ENCODE measurements around the gene FLOT1. TPM values are rescaled to one million over a fixed set of nuclear protein-coding genes. Genes with fewer than 3 reads are reported as not detected.

The FLOT1 gene
- total and polyA plus RNA-seq, 9 of the 15 experiments (the other 6 are each of a cell fraction or from before 2014, with no cell fraction given) = 11.7 to 149 (median 118) TPM

DNA sequence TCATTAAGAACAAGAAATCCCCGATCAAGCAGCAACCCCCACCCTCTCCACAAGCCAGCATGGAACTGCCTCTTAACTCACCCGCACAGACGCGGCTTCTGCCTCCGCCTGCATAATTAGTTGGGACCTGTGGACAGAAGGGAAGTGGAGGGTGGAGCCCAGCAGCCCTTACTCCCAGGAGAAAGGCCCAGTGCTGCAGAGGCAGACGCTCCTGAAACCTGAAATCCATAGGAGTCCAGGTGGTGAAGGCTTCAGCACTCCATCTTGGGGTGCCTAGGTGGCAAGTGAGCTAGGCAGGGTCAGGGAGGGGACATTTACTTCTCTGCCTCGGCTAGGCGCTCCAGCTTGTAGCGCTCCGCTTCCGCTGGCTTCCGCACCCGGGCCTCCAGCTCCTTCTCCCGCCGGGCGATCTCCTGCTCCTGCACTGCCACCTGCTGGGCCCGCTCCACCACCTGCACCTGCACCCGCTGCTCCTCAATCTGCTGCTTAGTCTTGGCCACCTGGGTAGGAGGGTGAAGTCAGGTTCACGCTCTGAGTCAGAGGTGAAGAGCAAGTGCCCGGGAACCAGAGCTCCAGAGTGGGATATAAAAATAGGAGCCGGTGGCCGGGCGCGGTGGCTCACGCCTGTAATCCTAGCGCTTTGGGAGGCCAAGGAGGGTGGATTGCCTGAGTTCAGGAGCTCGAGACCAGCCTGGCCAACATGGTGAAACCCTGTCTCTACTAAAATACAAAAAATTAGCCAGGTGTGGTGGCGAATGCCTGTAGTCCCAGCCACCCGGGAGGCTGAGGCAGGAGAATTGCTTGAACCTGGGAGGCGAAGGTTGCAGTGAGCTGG is 11.7 kb downstream of the FLOT1 start (continued):
- TF ChIP-seq RAD21 (CRISPR knock-in tag; conservative IDR thresholded peaks at IDR 0.05 in 1 of 2, IDR thresholded peaks at IDR 0.05 in 1 of 2) (peak; percentile 69 to 90), NR1H2 (CRISPR knock-in tag; IDR thresholded peaks at IDR 0.05) (no peak), NEUROD1 (IDR thresholded peaks at IDR 0.05; ENCODE audit: borderline replicate concordance, low read depth, low read length, partially characterized antibody) (peak; percentile 32), HDAC3 (IDR thresholded peaks at IDR 0.05; ENCODE audit: borderline replicate concordance, partially characterized antibody) (no peak), ZNF143 (CRISPR knock-in tag; IDR thresholded peaks at IDR 0.05) (peak; percentile 44; the same call in 1 of the 2 replicates), HMG20B (CRISPR knock-in tag; IDR thresholded peaks at IDR 0.05) (no peak), RNF2 (IDR thresholded peaks at IDR 0.05) (no peak), XRCC5 (IDR thresholded peaks at IDR 0.05; ENCODE audit: low read depth, low read length) (peak; percentile 84; the same call in 1 of the 2 replicates), CTBP1 (IDR thresholded peaks at IDR 0.05; ENCODE audit: borderline replicate concordance) (peak; percentile 52), MTF1 (CRISPR knock-in tag; IDR thresholded peaks at IDR 0.05; ENCODE audit: borderline replicate concordance) (no peak), CBFA2T2 (conservative IDR thresholded peaks at IDR 0.05) (peak; percentile 38), SIRT6 (IDR thresholded peaks at IDR 0.05; ENCODE audit: low read depth, low read length) (no peak), HDAC6 (IDR thresholded peaks at IDR 0.05; ENCODE audit: low read depth, low read length) (no peak), SRF (CRISPR knock-in tag; IDR thresholded peaks at IDR 0.05) (no peak), SMAD1 (IDR thresholded peaks at IDR 0.05; ENCODE audit: low read depth, low read length, partially characterized antibody) (no peak), ETV5 (CRISPR knock-in tag; IDR thresholded peaks at IDR 0.05; ENCODE audit: low read depth) (peak; percentile 68; the same call in 1 of the 2 replicates), ZEB2 (IDR thresholded peaks at IDR 0.05) (peak; percentile 52; the same call in 1 of the 2 replicates), DNMT1 (IDR thresholded peaks at IDR 0.05) (no peak), BMI1 (IDR thresholded peaks at IDR 0.05; ENCODE audit: low read length) (no peak), MED1 (CRISPR knock-in tag; IDR thresholded peaks at IDR 0.05; ENCODE audit: borderline replicate concordance) (no peak), GATAD2A (IDR thresholded peaks at IDR 0.05) (no peak), TEAD1 (CRISPR knock-in tag; IDR thresholded peaks at IDR 0.05) (0 out of 4 replicates have a peak, but pooled peaks of 1 of the 2 experiments have one; percentile 35), HMGN3 (IDR thresholded peaks at IDR 0.05; ENCODE audit: borderline replicate concordance, extremely low read depth, insufficient read length, low read depth, low read length) (peak; percentile 72)
- TF ChIP-seq, protein P1, sequence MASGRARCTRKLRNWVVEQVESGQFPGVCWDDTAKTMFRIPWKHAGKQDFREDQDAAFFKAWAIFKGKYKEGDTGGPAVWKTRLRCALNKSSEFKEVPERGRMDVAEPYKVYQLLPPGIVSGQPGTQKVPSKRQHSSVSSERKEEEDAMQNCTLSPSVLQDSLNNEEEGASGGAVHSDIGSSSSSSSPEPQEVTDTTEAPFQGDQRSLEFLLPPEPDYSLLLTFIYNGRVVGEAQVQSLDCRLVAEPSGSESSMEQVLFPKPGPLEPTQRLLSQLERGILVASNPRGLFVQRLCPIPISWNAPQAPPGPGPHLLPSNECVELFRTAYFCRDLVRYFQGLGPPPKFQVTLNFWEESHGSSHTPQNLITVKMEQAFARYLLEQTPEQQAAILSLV (tag; IDR thresholded peaks at IDR 0.05) = no peak
- TF ChIP-seq, protein P2, sequence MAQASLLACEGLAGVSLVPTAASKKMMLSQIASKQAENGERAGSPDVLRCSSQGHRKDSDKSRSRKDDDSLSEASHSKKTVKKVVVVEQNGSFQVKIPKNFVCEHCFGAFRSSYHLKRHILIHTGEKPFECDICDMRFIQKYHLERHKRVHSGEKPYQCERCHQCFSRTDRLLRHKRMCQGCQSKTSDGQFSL (CRISPR knock-in tag; IDR thresholded peaks at IDR 0.05) = no peak
- TF ChIP-seq, protein P2 (tag; IDR thresholded peaks at IDR 0.05) = no peak
